C4-2B (cell line): ENCODE measurements around the gene CLEC9A.

Experiments used
- H3K27ac ChIP-seq: fragments of 450-650 bp; 2 replicates; pipeline ENCODE4 v1.5.1; 2017
- ZFX ChIP-seq: fragments of 450-650 bp; IDR thresholded peaks from 2 replicates; pipeline ENCODE4 v1.6.1; 2017
- TF ChIP-seq, protein P1 (sequence below): fragments of 450-650 bp; conservative IDR thresholded peaks from 2 replicates; pipeline ENCODE4 v1.5.1; 2017; ENCODE audit warnings: mild to moderate bottlenecking

CLEC9A gene

DNA sequence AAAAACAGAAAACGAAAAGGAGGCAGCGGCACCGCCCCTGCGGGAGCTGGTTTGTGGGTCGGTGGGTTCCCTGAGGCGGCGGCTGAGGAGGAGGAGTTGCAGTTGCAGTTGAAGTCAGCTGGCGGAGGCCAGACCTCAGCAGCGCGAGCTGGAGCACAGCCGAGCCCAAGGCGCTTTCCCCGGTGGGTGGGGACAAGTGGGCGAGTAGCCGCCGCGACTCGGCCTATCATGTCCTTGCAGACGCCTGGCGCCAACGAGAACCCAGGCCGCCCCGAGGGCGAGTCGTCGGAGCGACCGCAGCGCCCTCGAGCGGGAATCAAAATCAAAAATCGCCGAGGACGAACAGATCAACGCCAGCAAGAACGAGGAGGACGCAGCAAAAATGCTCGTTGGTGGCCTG is 81.0 kb downstream of the CLEC9A start:
- TF ChIP-seq ZFX: no peak
- TF ChIP-seq, protein P1, sequence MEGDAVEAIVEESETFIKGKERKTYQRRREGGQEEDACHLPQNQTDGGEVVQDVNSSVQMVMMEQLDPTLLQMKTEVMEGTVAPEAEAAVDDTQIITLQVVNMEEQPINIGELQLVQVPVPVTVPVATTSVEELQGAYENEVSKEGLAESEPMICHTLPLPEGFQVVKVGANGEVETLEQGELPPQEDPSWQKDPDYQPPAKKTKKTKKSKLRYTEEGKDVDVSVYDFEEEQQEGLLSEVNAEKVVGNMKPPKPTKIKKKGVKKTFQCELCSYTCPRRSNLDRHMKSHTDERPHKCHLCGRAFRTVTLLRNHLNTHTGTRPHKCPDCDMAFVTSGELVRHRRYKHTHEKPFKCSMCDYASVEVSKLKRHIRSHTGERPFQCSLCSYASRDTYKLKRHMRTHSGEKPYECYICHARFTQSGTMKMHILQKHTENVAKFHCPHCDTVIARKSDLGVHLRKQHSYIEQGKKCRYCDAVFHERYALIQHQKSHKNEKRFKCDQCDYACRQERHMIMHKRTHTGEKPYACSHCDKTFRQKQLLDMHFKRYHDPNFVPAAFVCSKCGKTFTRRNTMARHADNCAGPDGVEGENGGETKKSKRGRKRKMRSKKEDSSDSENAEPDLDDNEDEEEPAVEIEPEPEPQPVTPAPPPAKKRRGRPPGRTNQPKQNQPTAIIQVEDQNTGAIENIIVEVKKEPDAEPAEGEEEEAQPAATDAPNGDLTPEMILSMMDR: no peak
- H3K27ac ChIP-seq: no peak overlapping the region; the same call in 1 of the 2 replicates

DNA sequence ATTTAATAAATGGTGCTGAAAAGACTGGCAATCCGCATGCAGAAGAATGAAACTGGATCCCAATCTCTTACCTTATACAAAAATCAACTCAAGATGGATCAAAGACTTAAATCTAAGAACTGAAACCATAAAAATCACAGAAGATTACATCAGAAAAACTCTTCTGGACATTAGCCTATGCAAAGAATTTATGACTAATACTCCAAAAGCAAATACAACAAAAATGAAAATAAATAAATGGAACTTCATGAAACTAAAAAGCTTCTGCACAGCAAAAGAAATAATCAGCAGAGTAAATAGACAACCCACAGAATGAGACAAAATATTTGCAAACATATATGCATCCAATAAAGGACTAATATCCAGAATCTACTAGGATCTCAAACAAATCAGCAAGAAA is 82.6 kb downstream of the CLEC9A start:
- TF ChIP-seq, protein P1: no peak
- no peak for TF ChIP-seq ZFX
- H3K27ac ChIP-seq: no peak overlapping the region

DNA sequence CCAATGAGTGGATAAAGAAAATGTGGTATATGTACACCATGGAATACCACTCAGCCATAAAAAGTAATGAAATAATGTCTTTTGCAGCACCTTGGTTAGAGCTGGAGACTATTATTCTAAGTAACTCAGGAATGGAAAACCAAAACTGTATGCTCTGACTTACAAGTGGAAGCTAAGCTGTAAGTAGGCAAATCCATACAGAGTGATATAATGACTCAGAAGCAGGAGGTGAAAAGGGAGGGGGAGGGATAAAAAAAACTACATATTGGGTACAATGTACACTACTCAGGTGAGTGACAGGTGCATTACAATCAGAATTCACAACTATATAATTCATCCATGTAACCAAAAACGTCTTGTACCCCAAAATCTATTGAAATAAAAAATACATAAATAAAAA is 83.4 kb downstream of the CLEC9A start:
- TF ChIP-seq, protein P1: no peak
- TF ChIP-seq ZFX: no peak
- no peak overlapping the region for H3K27ac ChIP-seq

DNA sequence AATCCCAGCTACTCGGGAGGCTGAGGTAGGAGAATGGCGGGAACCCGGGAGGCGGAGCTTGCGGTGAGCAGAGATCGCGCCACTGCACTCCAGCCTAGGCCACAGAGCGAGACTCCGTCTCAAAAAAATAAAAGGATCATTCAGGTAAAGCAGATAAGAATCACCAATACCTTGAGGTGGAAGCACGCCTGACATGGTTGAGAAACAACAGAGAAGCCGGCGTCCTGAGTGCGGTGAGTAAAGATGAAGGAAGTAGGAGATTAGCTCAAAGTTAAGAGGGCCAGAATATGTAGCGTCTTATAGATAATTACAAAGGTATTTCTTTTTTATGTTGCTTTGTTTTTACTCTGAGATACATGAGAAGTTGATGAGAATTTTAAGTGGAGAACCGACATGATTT is 84.8 kb downstream of the CLEC9A start:
- no peak overlapping the region for H3K27ac ChIP-seq
- TF ChIP-seq, protein P1: no peak
- TF ChIP-seq ZFX: no peak
